Renal pelvis (tissue), 4 donors: Measurements from ENCODE around the gene FAM222B. TPM values are rescaled to one million over a fixed set of nuclear protein-coding genes. Genes with fewer than 3 reads are reported as not detected.
A peak's percentile ranks its signal among the peaks of the same experiment; 100 is the strongest.
"Not testable (repeated sequence)": the region's sequence is repeated elsewhere in the genome, so short reads cannot be mapped to it uniquely, and the experiment has no call there.

Experiments
- DNase-seq: peaks from one replicate; pipeline ENCODE4 v3.0.0-alpha.2; 2013
- polyA plus RNA-seq, 3 donors: library from polyadenylated mRNA; unstranded; fragments of 120-200 nt; gene quantifications; one replicate each; pipeline ENCODE4 v1.2.1, GENCODE V29; 2013; ENCODE audit not compliant: insufficient read length in 3 of 3

Gene FAM222B
- polyA plus RNA-seq, 3 donors, result 21.8 to 23.6 (median 22.8) TPM

DNA sequence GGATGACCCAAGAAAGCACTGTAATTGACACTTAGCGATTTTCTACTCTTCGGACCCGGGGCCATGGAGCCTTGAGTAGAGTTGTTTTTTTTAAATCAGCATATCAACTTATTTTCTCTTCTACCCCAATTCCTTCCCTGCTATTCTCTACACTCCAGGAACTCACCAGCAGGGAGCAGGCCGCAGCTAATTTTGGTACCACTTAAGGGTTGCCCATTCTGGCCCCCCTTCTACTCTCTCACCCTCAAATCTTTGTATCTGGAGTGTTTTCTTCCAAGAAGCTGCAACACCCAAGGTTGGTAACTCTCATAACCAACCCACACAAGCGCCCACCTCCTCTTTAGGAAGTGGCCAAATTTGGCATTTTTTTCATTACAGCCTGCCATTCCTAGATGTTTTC is 6.7 kb upstream of the FAM222B start:
- DNase-seq, result no peak

- not testable (repeated sequence) for DNase-seq
Measured at GRCh38 chr17:28848667-28849066, 6.1 kb upstream of the FAM222B start.

DNA sequence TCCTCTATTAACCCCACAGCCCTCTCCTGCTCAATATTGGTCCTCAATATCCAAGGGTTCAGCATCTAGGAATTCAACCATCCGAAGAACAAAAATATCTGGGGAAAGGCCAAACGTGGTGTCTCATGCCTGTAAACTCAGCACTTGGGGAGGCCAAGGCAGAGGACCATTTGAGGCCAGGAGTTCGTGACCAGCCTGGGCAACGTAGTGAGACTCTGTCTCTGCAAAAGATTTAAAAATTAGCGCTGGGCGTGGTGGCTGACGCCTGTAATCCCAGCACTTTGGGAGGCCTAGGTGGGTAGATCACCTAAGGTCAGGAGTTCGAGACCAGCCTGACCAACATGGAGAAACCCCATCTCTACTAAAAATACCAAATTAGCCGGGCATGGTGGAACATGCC is 4.1 kb upstream of the FAM222B start:
- DNase-seq, result not testable (repeated sequence)

GRCh38 chr17:28846231-28846630 is 3.6 kb upstream of the FAM222B start:
- no peak for DNase-seq

DNA sequence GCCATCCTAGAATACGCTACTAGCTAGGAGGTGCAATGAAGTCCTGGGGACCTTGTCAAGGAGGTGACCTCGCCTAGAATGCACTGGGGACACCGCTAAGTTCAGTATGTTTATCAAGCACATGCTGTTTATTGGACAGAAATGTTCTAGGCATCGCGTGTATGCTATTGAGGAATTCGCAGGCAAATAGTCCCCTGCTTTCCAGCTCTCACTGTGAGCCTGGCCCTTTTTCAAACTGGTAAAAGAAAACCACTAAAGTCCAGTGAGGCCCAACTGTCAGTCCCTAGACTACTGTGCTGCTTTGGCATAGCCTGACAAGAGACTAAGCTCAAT is 1.2 kb upstream of the FAM222B start:
- no peak for DNase-seq

GRCh38 chr17:28841901-28842281 is 699 bp downstream of the FAM222B start:
- no peak for DNase-seq

DNA sequence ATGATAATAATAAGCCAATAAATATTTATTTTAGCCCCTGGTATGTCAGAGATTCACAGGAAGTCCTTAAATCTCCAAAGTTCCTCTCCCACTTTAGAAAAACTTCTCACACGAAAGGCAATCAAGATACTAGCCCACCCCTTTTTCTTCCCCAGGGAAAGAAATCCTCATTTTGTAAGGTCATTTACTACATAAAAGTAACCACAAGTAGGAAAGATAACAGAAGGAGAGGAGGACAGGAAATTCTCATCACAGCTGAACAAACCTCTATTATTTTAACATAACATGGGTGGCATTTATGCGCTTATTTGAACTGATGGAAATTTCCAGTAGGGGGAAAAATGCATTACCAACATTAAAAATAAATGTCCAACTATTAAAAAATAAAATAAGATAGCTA is 3.4 kb downstream of the FAM222B start:
- DNase-seq, result no peak

DNA sequence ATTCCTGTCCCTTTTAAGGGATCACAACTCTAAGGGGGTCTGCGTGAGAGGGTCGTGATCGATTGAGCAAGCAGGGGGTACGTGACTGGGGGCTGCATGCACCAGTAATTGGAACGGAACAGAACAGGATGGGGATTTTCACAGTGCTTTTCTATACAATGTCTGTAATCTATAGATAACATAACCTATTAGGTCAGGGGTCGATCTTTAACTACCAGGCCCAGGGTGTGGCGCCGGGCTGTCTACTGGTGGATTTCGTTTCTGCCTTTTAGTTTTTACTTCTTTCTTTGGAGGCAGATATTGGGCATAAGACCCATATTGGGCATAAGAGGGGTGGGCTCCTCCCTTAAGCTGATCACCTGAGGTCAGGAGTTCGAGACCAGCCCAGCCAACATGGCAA is 6.0 kb downstream of the FAM222B start:
- DNase-seq, result not testable (repeated sequence)

- DNase-seq, result no peak
Measured at GRCh38 chr17:28834420-28834819, 8.2 kb downstream of the FAM222B start.

DNA sequence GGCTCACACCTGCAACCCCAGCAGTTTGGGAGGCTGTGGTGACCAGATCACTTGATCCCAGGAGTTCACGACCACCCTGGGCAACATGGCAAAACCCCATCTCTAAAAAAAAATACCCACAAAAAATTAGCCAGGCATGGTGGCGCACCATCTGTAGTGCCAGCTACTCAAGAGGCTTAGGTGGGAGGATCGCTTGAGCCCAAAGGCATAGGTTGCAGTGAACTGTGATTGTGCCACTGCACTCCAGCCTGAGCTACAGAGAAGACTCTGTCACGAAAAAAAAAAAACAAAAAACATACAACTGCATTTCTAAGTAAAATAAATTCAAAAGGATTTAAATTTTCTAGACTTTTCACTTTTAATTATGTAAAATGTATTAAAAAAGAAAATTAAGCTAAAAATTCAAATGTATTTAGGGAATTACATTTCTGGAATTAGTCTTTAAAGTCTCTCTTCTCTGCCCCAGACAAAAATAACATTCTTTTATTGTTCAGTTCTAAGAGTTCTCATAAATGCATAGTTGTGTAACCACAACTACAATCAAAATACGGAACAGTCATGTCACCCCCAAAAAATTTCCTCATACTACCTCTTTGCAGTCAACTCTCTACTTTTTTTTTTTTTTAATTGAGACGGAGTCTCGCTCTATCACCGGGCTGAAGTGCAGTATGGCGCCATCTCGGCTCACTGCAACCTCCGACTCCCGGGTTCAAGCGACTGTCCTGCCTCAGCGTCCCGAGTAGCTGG is 14.1 kb downstream of the FAM222B start:
- no peak for DNase-seq

GRCh38 chr17:28827672-28828071 is 14.9 kb downstream of the FAM222B start:
- DNase-seq, result no peak

DNA sequence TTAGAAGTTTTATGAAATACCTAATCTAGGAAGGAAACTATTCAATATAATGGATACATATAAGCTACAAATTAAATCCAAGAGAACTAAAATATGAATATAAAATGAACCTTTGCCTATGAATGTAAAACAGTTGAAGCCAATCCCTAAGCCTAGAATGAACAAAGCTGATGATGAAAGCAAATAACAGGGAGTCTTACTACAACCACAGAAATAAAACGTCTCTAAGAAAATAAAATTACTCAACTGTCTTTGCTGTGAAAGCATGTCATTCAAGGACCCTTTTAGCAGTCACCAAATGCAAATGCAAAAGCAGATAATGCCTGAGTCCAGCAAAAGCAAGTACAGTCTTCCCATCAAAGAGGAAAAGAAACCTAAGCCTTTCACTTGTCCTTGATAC is 23.0 kb downstream of the FAM222B start:
- no peak for DNase-seq

- DNase-seq, result no peak
Measured at GRCh38 chr17:28818819-28819221, 23.8 kb downstream of the FAM222B start.

- no peak for DNase-seq
Measured at GRCh38 chr17:28816540-28816939, 26.1 kb downstream of the FAM222B start.

GRCh38 chr17:28812748-28813377 is 29.7 kb downstream of the FAM222B start:
- DNase-seq, result no peak

- peak; percentile 97 for DNase-seq
Measured at GRCh38 chr17:28812091-28812747, 30.4 kb downstream of the FAM222B start.

GRCh38 chr17:28811651-28812090 is 30.9 kb downstream of the FAM222B start:
- peak; percentile 33 for DNase-seq

GRCh38 chr17:28810437-28810836 is 32.2 kb downstream of the FAM222B start:
- DNase-seq, result no peak

- no peak for DNase-seq
Measured at GRCh38 chr17:28807925-28808634, 34.5 kb downstream of the FAM222B start.

DNA sequence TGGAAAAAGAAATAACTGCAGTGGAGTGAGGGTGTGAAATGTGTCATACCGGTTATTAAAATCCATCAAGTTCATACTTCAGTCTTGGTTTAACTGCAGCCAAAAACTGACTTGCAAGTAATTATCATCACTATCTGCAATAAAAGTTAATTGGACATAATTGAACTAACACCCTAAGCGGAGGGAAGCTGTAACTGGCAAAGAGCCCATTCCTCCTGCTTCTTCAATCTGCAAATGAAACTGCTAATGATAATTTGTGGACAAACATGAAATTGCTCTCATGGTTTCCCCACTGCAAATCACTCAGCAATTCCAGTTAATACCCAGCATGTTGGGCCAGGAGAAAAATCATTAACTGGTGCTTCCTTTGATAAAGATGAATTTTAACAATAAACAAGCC is 46.5 kb downstream of the FAM222B start:
- no peak for DNase-seq

DNA sequence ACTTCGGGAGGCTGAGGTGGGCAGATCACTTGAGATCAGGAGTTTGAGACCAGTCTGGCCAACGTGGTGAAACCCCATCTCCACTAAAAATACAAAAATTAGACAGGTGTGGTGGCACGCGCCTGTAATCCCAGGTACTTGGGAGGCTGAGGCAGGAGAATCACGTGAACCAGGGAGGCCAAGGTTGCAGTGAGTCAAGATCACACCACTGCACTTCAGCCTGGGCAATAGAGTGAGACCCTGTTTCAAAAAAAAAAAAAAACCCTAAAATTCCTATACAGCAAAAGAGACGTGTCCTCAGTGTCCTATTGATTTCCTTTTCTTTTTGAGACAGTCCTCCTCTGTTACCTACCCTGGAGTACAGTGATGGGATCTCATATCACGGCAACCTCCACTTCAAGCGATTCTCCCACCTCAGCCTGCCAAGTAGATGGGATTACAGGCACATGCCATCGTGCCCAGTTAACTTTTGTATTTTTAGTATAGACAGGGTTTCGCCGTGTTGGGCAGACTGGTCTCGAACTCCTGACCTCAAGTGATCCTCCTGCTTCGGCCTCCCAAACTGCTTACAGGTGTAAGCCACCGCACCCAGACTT is 47.6 kb downstream of the FAM222B start:
- not testable (repeated sequence) for DNase-seq
